Activated effector memory CD4-positive, alpha-beta T cell treated with Interleukin-2 at 50 U/mL for 16 hours (primary cell): ENCODE measurements around the gene ANKRD11.
"Not testable (repeated sequence)": the region's sequence is repeated elsewhere in the genome, so short reads cannot be mapped to it uniquely, and the experiment has no call there.

ENCODE experiments used
- DNase-seq: peaks from one replicate; pipeline ENCODE4 v3.0.0-alpha.2; 2020

ANKRD11 gene

GRCh38 chr16:89401641-89402445 is 88.5 kb downstream of the ANKRD11 start:
- DNase-seq, result no peak

DNA sequence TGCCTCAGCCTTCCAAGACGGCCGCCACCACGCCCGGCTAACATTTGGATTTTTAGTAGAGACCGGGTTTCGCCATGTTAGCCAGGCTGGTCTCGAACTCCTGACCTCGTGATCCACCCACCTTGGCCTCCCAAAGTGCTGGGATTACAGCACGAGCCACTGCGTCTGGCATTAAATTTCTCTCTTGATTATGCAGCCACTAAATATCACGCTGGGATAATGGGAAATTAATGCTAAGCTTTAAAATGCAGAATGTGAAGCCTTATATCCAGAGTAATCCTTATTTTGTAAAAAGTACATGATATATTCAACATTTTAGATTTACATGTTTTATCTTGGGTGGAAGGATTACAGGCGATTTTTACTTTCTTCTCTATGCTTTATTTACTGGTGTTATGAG is 89.2 kb downstream of the ANKRD11 start:
- no peak for DNase-seq

DNA sequence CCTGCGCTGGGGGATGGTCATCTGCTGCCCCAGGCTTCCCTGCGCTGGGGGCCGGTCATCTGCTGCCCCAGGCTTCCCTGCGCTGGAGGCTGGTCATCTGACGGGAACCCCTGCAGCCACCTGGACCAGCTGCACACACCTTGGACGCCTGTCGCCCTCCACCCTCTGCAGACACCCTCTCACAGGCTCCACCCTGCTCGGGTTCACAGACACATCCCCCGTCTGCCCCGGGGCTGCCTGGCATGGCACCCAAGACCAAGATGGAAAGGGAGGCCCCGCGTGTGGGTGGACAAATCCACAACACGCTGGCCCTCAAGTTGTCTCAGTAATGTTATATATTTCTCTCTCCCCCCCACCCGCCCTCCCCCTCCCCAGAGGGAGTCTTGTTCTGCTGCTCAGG is 89.6 kb downstream of the ANKRD11 start:
- no peak for DNase-seq

GRCh38 chr16:89398924-89399323 is 91.4 kb downstream of the ANKRD11 start:
- DNase-seq, result no peak

- no peak for DNase-seq
These were observed 93.0 kb downstream of the ANKRD11 start for GRCh38 chr16:89397331-89397861.

- no peak for DNase-seq
These were observed 94.2 kb downstream of the ANKRD11 start for GRCh38 chr16:89396156-89396555.

DNA sequence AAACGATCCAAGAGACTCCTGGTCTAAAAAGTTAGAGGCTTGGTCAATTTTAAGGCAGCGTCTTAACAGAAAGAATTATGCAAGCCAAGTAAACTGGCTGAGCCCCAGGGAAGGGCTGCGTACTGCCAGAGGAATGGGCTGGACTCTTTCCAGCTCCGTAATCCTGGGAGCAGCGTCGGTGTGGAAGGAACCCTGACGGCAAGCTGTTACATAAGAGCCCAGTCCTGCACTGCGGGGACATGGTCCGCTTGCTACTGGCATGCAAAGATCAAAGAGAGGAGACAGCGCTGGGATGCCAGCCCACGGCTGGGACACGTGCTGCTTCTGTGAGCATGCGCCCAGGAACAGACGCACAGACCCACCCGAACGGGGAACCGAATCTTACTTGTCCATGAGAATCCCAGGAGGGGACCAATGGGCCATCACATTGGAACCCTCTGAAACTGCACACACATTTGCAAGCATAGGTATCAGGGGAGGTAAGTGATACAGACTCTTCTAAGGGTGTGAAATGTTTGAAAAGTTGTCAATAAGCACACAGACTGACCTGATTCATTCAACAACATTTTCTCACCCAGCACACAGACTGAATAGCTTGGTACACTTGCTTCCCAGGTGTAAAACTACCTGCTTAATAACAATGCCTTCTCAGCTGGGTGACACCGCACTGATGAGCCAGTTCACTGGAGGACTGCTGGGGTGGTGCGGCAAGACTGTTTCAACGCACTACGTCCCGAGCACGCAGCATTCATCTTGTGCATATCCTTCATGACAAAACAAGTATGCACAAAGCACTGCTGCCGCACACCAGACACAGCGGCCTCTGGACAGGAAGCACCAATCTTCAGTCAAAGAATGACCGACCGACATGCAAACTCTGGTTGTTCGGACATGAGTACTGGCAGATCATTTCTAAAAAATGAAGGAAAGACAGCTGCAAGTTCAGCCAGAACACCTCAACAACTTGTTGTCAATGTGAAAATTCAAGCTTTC is 94.9 kb downstream of the ANKRD11 start:
- DNase-seq, result no peak

- DNase-seq, result no peak
These were observed 96.5 kb downstream of the ANKRD11 start for GRCh38 chr16:89393738-89394406.

DNA sequence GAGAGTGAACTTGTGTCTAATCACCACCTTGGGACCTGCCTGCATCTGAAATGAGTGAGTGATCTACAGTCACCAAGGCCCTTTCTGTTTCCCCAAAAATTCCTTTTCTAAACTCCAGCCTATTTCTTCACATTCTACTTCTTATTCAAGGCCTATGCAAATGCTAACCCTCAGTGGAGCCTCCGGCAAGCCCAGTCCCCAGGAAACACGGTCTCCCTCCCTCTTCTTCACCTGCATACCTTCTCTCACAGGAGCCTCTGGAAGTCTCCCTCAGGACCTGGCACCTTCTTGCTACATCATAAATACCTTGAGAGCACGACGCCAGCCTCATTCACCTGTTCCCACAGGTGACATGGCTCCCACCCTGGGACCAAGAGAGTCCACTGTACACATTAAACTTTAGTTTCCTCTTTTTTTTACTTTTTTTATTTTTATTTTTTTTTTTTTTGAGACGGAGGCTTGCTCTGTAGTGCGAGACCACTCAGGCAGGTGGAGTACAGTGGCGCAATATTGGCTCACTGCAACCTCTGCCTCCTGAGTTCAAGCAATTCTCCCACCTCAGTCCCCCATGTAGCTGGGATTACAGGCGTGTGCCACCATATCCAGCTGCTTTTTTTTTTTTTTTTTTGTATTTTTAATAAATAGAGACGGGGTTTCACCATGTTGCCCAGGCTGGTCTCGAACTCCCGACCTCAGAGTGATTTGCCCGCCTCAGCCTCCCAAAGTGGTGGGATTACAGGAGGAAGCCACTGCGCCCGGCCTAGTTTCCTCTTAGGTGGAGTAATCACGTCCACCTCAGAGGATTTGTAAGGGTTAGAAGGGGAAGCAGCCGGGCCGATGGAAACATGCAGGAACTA is 97.3 kb downstream of the ANKRD11 start:
- DNase-seq, result no peak

- not testable (repeated sequence) for DNase-seq
These were observed 100.2 kb downstream of the ANKRD11 start for GRCh38 chr16:89390224-89390583.

- DNase-seq, result not testable (repeated sequence)
These were observed 100.7 kb downstream of the ANKRD11 start for GRCh38 chr16:89389504-89390223.

GRCh38 chr16:89388536-89388935 is 101.8 kb downstream of the ANKRD11 start:
- DNase-seq, result no peak

DNA sequence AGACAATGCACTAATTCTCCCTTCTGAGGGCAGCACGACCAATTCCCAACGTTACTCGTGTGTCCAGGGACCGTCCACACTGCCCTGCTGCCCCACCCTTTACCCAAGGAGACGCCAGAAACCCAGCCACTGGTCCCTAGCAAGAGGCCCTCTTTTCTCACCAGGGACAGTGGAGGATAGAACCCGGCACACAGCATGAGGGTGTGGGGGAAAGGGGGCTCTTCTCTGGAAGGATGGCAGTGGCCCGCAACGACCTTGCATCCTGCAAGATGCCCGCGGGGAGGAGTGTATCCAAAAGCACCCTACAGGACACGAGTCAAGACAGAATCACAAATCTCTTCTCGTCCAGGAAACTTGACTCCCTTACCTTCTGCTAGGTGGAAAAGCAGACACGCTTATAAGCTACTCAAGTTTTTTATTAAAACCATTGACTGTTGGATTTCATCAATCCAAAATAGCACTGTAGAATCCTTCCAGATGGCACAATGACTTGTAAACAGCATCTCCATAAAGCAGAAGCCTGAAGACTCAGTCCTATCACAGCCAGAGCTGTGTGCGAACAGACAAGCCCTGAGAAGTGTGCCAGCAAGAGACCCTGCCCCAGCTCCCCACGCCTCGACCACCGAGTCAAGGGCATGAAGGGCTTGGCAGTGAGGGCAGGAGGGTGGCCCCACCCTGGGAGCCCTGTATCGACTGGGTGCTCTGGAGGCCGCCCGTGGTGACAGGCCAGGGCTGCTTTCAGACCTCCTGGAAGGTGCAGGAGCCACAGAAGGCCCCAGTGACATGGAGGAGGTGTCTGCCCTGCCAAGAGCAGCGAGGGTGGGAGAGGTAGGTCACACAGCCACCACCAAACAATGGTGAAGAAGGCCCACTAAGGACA is 103.8 kb downstream of the ANKRD11 start:
- DNase-seq, result no peak

DNA sequence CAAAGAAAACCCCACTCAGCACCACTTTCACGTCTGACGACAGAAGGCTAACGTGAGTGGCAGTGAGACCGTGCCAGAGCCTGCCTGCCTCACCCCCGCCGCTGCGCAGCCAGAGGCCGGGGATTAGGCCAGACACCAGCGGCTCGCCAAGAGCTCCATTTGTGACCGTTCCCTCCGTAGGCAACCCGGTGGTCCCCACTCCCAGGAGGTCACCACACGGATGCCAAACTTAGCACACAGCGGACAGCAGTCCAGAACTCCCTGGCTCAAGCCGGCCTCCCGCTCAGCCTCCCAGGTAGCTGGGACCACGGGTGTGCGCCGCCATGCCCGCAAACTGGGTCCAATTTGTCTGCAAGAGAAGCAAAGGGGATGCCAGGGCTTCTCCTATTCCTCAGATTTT is 104.6 kb downstream of the ANKRD11 start:
- DNase-seq, result no peak

- DNase-seq, result no peak
These were observed 106.1 kb downstream of the ANKRD11 start for GRCh38 chr16:89384282-89384681.

GRCh38 chr16:89383095-89384003 is 107.0 kb downstream of the ANKRD11 start:
- no peak for DNase-seq

DNA sequence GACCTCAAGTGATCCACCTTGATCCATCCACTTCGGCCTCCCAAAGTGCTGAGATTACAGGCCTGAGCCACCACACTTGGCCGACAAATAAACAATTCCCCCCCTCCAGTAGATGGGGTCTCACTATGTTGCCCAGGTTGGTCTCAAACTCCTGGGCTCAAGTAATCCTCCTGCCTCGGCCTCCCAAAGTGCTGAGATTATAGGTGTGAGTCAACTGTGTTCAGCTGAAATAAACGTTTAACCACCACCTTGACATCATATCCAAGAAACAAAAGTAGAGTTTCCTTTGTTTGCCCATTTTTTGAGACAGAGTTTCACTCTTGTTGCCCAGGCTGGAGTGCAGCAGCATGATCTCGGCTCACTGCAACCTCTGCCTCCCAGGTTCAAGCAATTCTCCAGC is 107.8 kb downstream of the ANKRD11 start:
- not testable (repeated sequence) for DNase-seq

DNA sequence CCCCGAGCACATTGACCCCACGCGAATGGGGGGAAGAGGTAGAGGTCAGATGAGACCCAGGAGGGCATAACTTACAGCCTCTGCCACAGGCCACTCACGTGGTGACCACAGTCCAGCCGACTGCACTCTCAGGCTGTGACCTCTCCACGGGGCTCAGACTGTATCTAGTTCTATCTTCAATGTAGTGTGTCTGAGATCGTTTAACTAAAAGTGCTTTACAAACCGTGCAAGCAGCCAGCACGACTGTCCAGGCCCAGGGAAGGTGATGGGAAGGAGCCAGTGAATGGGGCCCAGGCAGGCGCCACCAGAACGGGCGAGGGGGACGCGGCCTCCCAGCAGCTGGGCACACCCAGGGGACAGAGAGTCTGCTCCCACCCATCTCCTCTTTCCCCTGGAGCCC is 108.6 kb downstream of the ANKRD11 start:
- DNase-seq, result no peak

GRCh38 chr16:89380681-89381080 is 109.7 kb downstream of the ANKRD11 start:
- DNase-seq, result no peak
